HepG2 (cell line): Measurements from ENCODE around the gene SLC24A4. TPM values are rescaled to one million over a fixed set of nuclear protein-coding genes. Genes with fewer than 3 reads are reported as not detected.

ENCODE experiments used
- BHLHE40 ChIP-seq: IDR thresholded peaks from 2 replicates; pipeline ENCODE4 v1.6.1; 2011; ENCODE audit warnings: low read length, improper control_type of control experiment
- GATA4 ChIP-seq: sonication (generic); IDR thresholded peaks from 2 replicates; pipeline ENCODE4 v1.6.1; 2016; ENCODE audit warnings: antibody characterized with exemption, low read depth, borderline replicate concordance
- HNRNPK ChIP-seq: fragments of 200-400 bp; formaldehyde crosslinking; IDR thresholded peaks from 2 replicates; pipeline ENCODE4 v1.6.1; 2018; ENCODE audit warnings: low read length, low read depth, moderate library complexity, mild to moderate bottlenecking; ENCODE audit not compliant: poor library complexity, severe bottlenecking
- IRX3 ChIP-seq: sonication (generic); formaldehyde crosslinking; IDR thresholded peaks from 2 replicates; pipeline ENCODE4 v1.8.1; 2023; ENCODE audit warnings: mild to moderate bottlenecking, low read depth, missing genetic modification reagents, borderline replicate concordance
- KMT2B ChIP-seq: IDR thresholded peaks from 2 replicates; pipeline ENCODE4 v1.6.1; 2016; ENCODE audit warnings: missing genetic modification reagents, missing compliant biosample characterization
- MYNN ChIP-seq: sonication (generic); formaldehyde crosslinking; IDR thresholded peaks from 2 replicates; pipeline ENCODE4 v1.4.0; 2020; ENCODE audit warnings: mild to moderate bottlenecking, low read depth, missing genetic modification reagents
- PBX2 ChIP-seq: IDR thresholded peaks from 2 replicates; pipeline ENCODE4 v1.6.1; 2016; ENCODE audit warnings: control low read depth
- SIX4 ChIP-seq: sonication (generic); formaldehyde crosslinking; IDR thresholded peaks from 2 replicates; pipeline ENCODE4 v1.4.0; 2020; ENCODE audit warnings: missing genetic modification reagents
- TCF7 ChIP-seq: sonication (generic); IDR thresholded peaks from 2 replicates; pipeline ENCODE4 v1.6.1; 2016; ENCODE audit warnings: antibody characterized with exemption, low read depth
- WIZ ChIP-seq: sonication (generic); formaldehyde crosslinking; IDR thresholded peaks from 2 replicates; pipeline ENCODE4 v1.5.1; 2020; ENCODE audit warnings: mild to moderate bottlenecking, missing genetic modification reagents
- ZBTB25 ChIP-seq: IDR thresholded peaks from 2 replicates; pipeline ENCODE4 v1.6.1; 2018; ENCODE audit warnings: missing genetic modification reagents
- ZBTB33 ChIP-seq: sonication (generic); formaldehyde crosslinking; IDR thresholded peaks from 2 replicates; pipeline ENCODE4 v1.4.0; 2020; ENCODE audit warnings: missing genetic modification reagents
- ZFP37 ChIP-seq: sonication (generic); formaldehyde crosslinking; IDR thresholded peaks from 2 replicates; pipeline ENCODE4 v1.4.0; 2020; ENCODE audit warnings: missing genetic modification reagents, borderline replicate concordance
- ZNF143 ChIP-seq: sonication (generic); formaldehyde crosslinking; IDR thresholded peaks from 2 replicates; pipeline ENCODE4 v1.4.0; 2020; ENCODE audit warnings: missing genetic modification reagents
- ZNF383 ChIP-seq: sonication (generic); formaldehyde crosslinking; IDR thresholded peaks from 2 replicates; pipeline ENCODE4 v1.4.0; 2020; ENCODE audit warnings: missing genetic modification reagents, mild to moderate bottlenecking, borderline replicate concordance
- ZNF577 ChIP-seq: sonication (generic); formaldehyde crosslinking; IDR thresholded peaks from 2 replicates; pipeline ENCODE4 v1.4.0; 2020; ENCODE audit warnings: mild to moderate bottlenecking, low read depth, missing genetic modification reagents, borderline replicate concordance
- ZNF775 ChIP-seq: sonication (generic); formaldehyde crosslinking; IDR thresholded peaks from 2 replicates; pipeline ENCODE4 v1.4.0; 2020; ENCODE audit warnings: missing genetic modification reagents, mild to moderate bottlenecking, moderate library complexity, borderline replicate concordance
- polyA plus RNA-seq, 8 experiments: library from polyadenylated mRNA; depleted of rRNA in 3 of 8; stranded (reverse) in 7 of 8; unstranded in 1 of 8; fragments of >200 nt; fragmentation: Illumina TruSeq in 4 of 8; extraction: Trizol in 4 of 8; gene quantifications; 2 replicates each; pipeline versions ENCODE4 v1.2.1 to v1.2.3, GENCODE V29; 2011 to 2016; ENCODE audit warnings: low read depth in 4 of 8, missing spikeins in 1 of 8, mixed read lengths in 1 of 8; ENCODE audit not compliant: insufficient read depth in 1 of 8
- total RNA-seq, 5 experiments: library from RNA; depleted of rRNA; stranded (reverse); fragments of >200 nt; fragmentation: Illumina TruSeq; extraction: Trizol; gene quantifications; 2 replicates each; pipeline ENCODE4 v1.2.3, GENCODE V29; 2016; ENCODE audit warnings: low read depth in 1 of 5
- TF ChIP-seq, protein P1 (sequence below): sonication (generic); formaldehyde crosslinking; IDR thresholded peaks from 2 replicates; pipeline ENCODE4 v1.4.0; 2020; ENCODE audit warnings: missing genetic modification reagents
- TF ChIP-seq, protein P2 (sequence below): sonication (generic); formaldehyde crosslinking; IDR thresholded peaks from 2 replicates; pipeline ENCODE4 v1.4.0; 2020; ENCODE audit warnings: missing genetic modification reagents, borderline replicate concordance
- TF ChIP-seq, protein P3 (sequence below): IDR thresholded peaks from 2 replicates; pipeline ENCODE4 v1.6.1; 2016; ENCODE audit warnings: missing compliant biosample characterization, missing genetic modification reagents, borderline replicate concordance

SLC24A4 gene
- total and polyA plus RNA-seq, 2 of the 13 experiments (the other 11 are each of a cell fraction or from before 2014, with no cell fraction given), result not detected

DNA sequence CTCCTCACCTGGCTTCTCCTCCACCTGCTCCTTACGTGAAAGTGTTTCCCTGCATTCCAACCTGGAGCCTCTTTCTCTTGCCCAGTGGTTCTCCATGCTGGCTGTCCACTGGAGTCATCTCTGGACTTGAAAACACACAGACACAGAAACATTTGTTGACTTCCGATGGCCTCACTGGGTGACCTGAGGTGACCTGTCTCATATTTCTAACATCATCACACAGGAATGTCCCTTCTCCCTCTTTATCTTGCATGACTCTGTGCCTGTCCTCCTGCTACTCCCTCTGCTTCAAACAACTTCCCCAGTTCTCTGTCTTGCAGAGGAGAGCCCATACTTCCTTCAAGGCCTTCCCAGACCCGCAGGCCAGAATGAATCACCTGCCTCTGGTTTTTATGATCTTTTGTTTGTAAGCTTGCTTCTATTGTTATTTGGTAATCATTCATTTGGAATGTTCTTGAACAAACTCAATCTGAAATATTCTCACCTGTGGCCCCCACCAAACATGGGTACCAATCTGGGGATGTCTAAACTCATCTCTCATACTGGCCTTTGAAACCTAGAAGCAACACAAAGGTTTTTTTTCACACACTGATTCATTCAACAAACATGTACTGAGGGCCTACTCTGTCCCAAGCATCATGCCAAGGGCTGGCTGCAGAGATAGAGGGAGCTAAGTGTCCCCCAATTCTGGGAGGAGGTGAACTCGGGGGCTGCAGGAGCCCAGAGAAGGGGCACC, 181.0 kb downstream of the SLC24A4 start (continued):
- TF ChIP-seq ZBTB25 (CRISPR knock-in tag), result no peak
- TF ChIP-seq PBX2 (CRISPR knock-in tag), result no peak
- TF ChIP-seq KMT2B (CRISPR knock-in tag), result no peak
- no peak for TF ChIP-seq ZNF143 (CRISPR knock-in tag)
- no peak for TF ChIP-seq ZNF383 (CRISPR knock-in tag)
- TF ChIP-seq BHLHE40, result no peak
- TF ChIP-seq, protein P1, sequence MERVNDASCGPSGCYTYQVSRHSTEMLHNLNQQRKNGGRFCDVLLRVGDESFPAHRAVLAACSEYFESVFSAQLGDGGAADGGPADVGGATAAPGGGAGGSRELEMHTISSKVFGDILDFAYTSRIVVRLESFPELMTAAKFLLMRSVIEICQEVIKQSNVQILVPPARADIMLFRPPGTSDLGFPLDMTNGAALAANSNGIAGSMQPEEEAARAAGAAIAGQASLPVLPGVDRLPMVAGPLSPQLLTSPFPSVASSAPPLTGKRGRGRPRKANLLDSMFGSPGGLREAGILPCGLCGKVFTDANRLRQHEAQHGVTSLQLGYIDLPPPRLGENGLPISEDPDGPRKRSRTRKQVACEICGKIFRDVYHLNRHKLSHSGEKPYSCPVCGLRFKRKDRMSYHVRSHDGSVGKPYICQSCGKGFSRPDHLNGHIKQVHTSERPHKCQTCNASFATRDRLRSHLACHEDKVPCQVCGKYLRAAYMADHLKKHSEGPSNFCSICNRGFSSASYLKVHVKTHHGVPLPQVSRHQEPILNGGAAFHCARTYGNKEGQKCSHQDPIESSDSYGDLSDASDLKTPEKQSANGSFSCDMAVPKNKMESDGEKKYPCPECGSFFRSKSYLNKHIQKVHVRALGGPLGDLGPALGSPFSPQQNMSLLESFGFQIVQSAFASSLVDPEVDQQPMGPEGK (CRISPR knock-in tag), result 0 out of 2 replicates have a peak, but pooled peaks have one; percentile 40
- TF ChIP-seq IRX3 (CRISPR knock-in tag), result no peak
- TF ChIP-seq GATA4, result no peak
- TF ChIP-seq, protein P2, sequence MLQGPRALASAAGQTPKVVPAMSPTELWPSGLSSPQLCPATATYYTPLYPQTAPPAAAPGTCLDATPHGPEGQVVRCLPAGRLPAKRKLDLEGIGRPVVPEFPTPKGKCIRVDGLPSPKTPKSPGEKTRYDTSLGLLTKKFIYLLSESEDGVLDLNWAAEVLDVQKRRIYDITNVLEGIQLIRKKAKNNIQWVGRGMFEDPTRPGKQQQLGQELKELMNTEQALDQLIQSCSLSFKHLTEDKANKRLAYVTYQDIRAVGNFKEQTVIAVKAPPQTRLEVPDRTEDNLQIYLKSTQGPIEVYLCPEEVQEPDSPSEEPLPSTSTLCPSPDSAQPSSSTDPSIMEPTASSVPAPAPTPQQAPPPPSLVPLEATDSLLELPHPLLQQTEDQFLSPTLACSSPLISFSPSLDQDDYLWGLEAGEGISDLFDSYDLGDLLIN, result no peak
- no peak for TF ChIP-seq ZNF775 (CRISPR knock-in tag)
- TF ChIP-seq WIZ, result no peak
- peak; percentile 99 for TF ChIP-seq SIX4 (CRISPR knock-in tag)
- TF ChIP-seq HNRNPK, result no peak
- no peak for TF ChIP-seq ZBTB33 (CRISPR knock-in tag)
- peak; percentile 31; the same call in 1 of the 2 replicates for TF ChIP-seq TCF7
- no peak for TF ChIP-seq MYNN
- no peak for TF ChIP-seq ZNF577 (CRISPR knock-in tag)
- 0 out of 2 replicates have a peak, but pooled peaks have one; percentile 27 for TF ChIP-seq ZFP37 (CRISPR knock-in tag)
- TF ChIP-seq, protein P3, sequence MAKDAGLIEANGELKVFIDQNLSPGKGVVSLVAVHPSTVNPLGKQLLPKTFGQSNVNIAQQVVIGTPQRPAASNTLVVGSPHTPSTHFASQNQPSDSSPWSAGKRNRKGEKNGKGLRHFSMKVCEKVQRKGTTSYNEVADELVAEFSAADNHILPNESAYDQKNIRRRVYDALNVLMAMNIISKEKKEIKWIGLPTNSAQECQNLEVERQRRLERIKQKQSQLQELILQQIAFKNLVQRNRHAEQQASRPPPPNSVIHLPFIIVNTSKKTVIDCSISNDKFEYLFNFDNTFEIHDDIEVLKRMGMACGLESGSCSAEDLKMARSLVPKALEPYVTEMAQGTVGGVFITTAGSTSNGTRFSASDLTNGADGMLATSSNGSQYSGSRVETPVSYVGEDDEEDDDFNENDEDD (CRISPR knock-in tag), result no peak
